Sigmoid colon (tissue), 4 donors: ENCODE data around the gene ZSWIM6.

Source experiments
- EP300 ChIP-seq, 4 donors: sonication (generic); formaldehyde crosslinking; IDR thresholded peaks; one replicate each; pipeline ENCODE4 v1.6.1; 2017; ENCODE audit warnings: antibody characterized with exemption in 4 of 4
- POLR2A ChIP-seq, 2 donors: fragments of 450-650 bp; IDR thresholded peaks; one replicate each; pipeline ENCODE4 v1.6.1; 2016; ENCODE audit warnings: antibody characterized with exemption in 2 of 2, mild to moderate bottlenecking in 2 of 2, moderate library complexity in 2 of 2
- TF ChIP-seq, protein P1 (sequence below), 4 experiments: fragments of 450-650 bp in 3 of 4; fragments of 200-600 bp in 1 of 4; IDR thresholded peaks; one replicate each; pipeline ENCODE4 v1.5.1; 2016 to 2019; ENCODE audit warnings: antibody characterized with exemption in 4 of 4, mild to moderate bottlenecking in 3 of 4, moderate library complexity in 2 of 4

DNA sequence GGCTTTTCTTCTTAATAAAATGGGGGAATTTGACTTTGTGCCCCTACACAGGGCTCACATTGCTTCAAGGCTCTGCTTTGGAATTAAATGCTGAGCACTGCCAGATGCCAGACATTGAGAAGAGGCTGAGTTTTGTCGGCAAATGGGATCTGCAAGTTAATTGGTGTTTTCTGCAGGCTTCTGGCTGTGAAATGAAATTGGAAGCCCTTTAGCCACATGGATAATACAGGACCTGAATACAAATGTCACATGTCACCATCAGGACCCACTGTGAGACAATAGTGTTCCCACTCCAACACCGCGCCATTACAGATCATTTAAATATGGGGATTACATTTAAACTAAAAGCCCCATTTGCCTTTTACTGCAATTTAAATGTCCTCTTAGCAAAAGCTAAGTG, 164.4 kb downstream of the ZSWIM6 start:
- no peak for TF ChIP-seq POLR2A (IDR thresholded peaks at IDR 0.05)
- TF ChIP-seq, protein P1, sequence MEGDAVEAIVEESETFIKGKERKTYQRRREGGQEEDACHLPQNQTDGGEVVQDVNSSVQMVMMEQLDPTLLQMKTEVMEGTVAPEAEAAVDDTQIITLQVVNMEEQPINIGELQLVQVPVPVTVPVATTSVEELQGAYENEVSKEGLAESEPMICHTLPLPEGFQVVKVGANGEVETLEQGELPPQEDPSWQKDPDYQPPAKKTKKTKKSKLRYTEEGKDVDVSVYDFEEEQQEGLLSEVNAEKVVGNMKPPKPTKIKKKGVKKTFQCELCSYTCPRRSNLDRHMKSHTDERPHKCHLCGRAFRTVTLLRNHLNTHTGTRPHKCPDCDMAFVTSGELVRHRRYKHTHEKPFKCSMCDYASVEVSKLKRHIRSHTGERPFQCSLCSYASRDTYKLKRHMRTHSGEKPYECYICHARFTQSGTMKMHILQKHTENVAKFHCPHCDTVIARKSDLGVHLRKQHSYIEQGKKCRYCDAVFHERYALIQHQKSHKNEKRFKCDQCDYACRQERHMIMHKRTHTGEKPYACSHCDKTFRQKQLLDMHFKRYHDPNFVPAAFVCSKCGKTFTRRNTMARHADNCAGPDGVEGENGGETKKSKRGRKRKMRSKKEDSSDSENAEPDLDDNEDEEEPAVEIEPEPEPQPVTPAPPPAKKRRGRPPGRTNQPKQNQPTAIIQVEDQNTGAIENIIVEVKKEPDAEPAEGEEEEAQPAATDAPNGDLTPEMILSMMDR (IDR thresholded peaks at IDR 0.05): no peak
- TF ChIP-seq EP300 (IDR thresholded peaks at IDR 0.05): no peak
